ENCODE measurements around the gene KIRREL3.

Gene KIRREL3

GRCh38 chr11:126528075-126528474 lies 472.5 kb downstream of the KIRREL3 start:
- no peak for DNase-seq (ENCODE audit: low spot score)

GRCh38 chr11:126527651-126528050 lies 472.9 kb downstream of the KIRREL3 start:
- no peak for DNase-seq (ENCODE audit: low spot score)

GRCh38 chr11:126526471-126526870 lies 474.1 kb downstream of the KIRREL3 start:
- DNase-seq (ENCODE audit: low spot score) = no peak

- DNase-seq (ENCODE audit: low spot score) = no peak
These were observed 474.9 kb downstream of the KIRREL3 start for GRCh38 chr11:126525702-126526101.

- DNase-seq (ENCODE audit: low spot score) = no peak
These were observed 475.4 kb downstream of the KIRREL3 start for GRCh38 chr11:126525216-126525615.

- DNase-seq (ENCODE audit: low spot score) = no peak
These were observed 476.9 kb downstream of the KIRREL3 start for GRCh38 chr11:126523441-126524205.

GRCh38 chr11:126522606-126523005 lies 478.0 kb downstream of the KIRREL3 start:
- no peak for DNase-seq (ENCODE audit: low spot score)

GRCh38 chr11:126522152-126522551 lies 478.4 kb downstream of the KIRREL3 start:
- no peak for DNase-seq (ENCODE audit: low spot score)

GRCh38 chr11:126521196-126521595 lies 479.4 kb downstream of the KIRREL3 start:
- DNase-seq (ENCODE audit: low spot score) = no peak

GRCh38 chr11:126519764-126520734 lies 480.5 kb downstream of the KIRREL3 start:
- DNase-seq (ENCODE audit: low spot score) = no peak

- no peak for DNase-seq (ENCODE audit: low spot score)
These were observed 481.4 kb downstream of the KIRREL3 start for GRCh38 chr11:126518972-126519690.

GRCh38 chr11:126518071-126518971 lies 482.2 kb downstream of the KIRREL3 start:
- DNase-seq (ENCODE audit: low spot score) = no peak

- DNase-seq (ENCODE audit: low spot score) = no peak
These were observed 485.1 kb downstream of the KIRREL3 start for GRCh38 chr11:126515501-126515900.

- no peak for DNase-seq (ENCODE audit: low spot score)
These were observed 486.4 kb downstream of the KIRREL3 start for GRCh38 chr11:126514061-126514693.

GRCh38 chr11:126512741-126513715 lies 487.5 kb downstream of the KIRREL3 start:
- DNase-seq (ENCODE audit: low spot score) = no peak

- no peak for DNase-seq (ENCODE audit: low spot score)
These were observed 488.3 kb downstream of the KIRREL3 start for GRCh38 chr11:126512251-126512650.

GRCh38 chr11:126511475-126512115 lies 489.0 kb downstream of the KIRREL3 start:
- DNase-seq (ENCODE audit: low spot score) = no peak

GRCh38 chr11:126510621-126511370 lies 489.8 kb downstream of the KIRREL3 start:
- no peak for DNase-seq (ENCODE audit: low spot score)

Measured in CD4-positive, alpha-beta T cell treated with Interleukin-2 at 100 ng/mL for 4 hours (primary cell).